Skeletal muscle tissue (tissue), 4 donors: ENCODE measurements around the gene PARK7. TPM values are rescaled to one million over a fixed set of nuclear protein-coding genes. Genes with fewer than 3 reads are reported as not detected.

ENCODE experiments used
- H3K27ac ChIP-seq: one replicate; pipeline ENCODE4 v1.7.0; 2013; ENCODE audit warnings: mild to moderate bottlenecking, low read depth, low read length, inconsistent platforms
- H3K27me3 ChIP-seq, 3 donors: one replicate each; pipeline ENCODE4 v1.7.0; 2013; ENCODE audit warnings: low read length in 3 of 3; ENCODE audit not compliant: control insufficient read depth in 3 of 3, insufficient read depth in 3 of 3
- H3K36me3 ChIP-seq, 3 donors: one replicate each; pipeline ENCODE4 v1.7.0; 2013; ENCODE audit warnings: low read length in 3 of 3; ENCODE audit not compliant: control insufficient read depth in 3 of 3, insufficient read depth in 3 of 3
- H3K4me1 ChIP-seq, 3 donors: one replicate each; pipeline ENCODE4 v1.7.0; 2013; ENCODE audit warnings: low read length in 3 of 3, mild to moderate bottlenecking in 3 of 3; ENCODE audit not compliant: control insufficient read depth in 3 of 3, insufficient read depth in 3 of 3
- H3K4me3 ChIP-seq, 3 donors: one replicate each; pipeline ENCODE4 v1.7.0; 2013; ENCODE audit warnings: low read length in 3 of 3
- H3K9ac ChIP-seq, 3 donors: one replicate each; pipeline ENCODE4 v1.7.0; 2013; ENCODE audit warnings: low read length in 3 of 3, mild to moderate bottlenecking in 3 of 3, moderate library complexity in 2 of 3, low read depth in 1 of 3
- H3K9me3 ChIP-seq, 3 donors: one replicate each; pipeline ENCODE4 v1.7.0; 2013; ENCODE audit warnings: low read length in 3 of 3; ENCODE audit not compliant: control insufficient read depth in 3 of 3
- total RNA-seq: library from RNA; depleted of rRNA; stranded (reverse); fragments of >200 nt; gene quantifications from one replicate; pipeline ENCODE4 v1.2.3, GENCODE V29; 2014
- donor health status: Osteomylitis.

Gene PARK7
- total RNA-seq, 1 donor from 2014 or later, result 261 TPM

GRCh38 chr1:7973086-7973485 is 11.6 kb downstream of the PARK7 start:
- no peak overlapping the region for H3K9ac ChIP-seq
- H3K4me3 ChIP-seq, result no peak overlapping the region
- H3K27ac ChIP-seq, result no peak overlapping the region
- peaks cover 0 to 7% (median 6%) of the 10 kb centered on the region in 3 donors for H3K4me1 ChIP-seq
- H3K27me3 ChIP-seq, result no peaks in the 10 kb centered on the region
- H3K9me3 ChIP-seq, result no peaks in the 10 kb centered on the region
- H3K36me3 ChIP-seq, result peaks cover 29 to 37% (median 33%) of the 10 kb centered on the region in 3 donors

GRCh38 chr1:7975212-7975865 is 13.8 kb downstream of the PARK7 start:
- Histone ChIP-seq H3K9me3 (no peaks in the 10 kb centered on the region), H3K27ac (no peak overlapping the region), H3K27me3 (no peaks in the 10 kb centered on the region), H3K4me1 (peaks cover 0 to 7% (median 6%) of the 10 kb centered on the region in 3 donors), H3K36me3 (peaks cover 35 to 37% (median 37%) of the 10 kb centered on the region in 3 donors), H3K4me3 (no peak overlapping the region), H3K9ac (no peak overlapping the region)

- Histone ChIP-seq H3K36me3 (peaks cover 41 to 55% (median 54%) of the 10 kb centered on the region in 3 donors), H3K4me1 (peaks cover 6 to 17% (median 16%) of the 10 kb centered on the region in 3 donors), H3K9me3 (no peaks in the 10 kb centered on the region), H3K27ac (no peak overlapping the region), H3K27me3 (no peaks in the 10 kb centered on the region), H3K9ac (no peak overlapping the region), H3K4me3 (no peak overlapping the region)
These were observed 19.5 kb downstream of the PARK7 start for GRCh38 chr1:7980984-7981383.

GRCh38 chr1:7983086-7983778 is 21.7 kb downstream of the PARK7 start:
- Histone ChIP-seq H3K27ac (no peak overlapping the region), H3K4me1 (peaks cover 12 to 22% (median 22%) of the 10 kb centered on the region in 3 donors), H3K27me3 (no peaks in the 10 kb centered on the region), H3K36me3 (peaks cover 38 to 60% (median 53%) of the 10 kb centered on the region in 3 donors), H3K9ac (peak overlapping the region in 1 of 3 donors; percentile 64), H3K9me3 (no peaks in the 10 kb centered on the region), H3K4me3 (no peak overlapping the region)

- Histone ChIP-seq H3K36me3 (peaks cover 29 to 48% (median 43%) of the 10 kb centered on the region in 3 donors), H3K27me3 (no peaks in the 10 kb centered on the region), H3K9me3 (no peaks in the 10 kb centered on the region)
These were observed 23.3 kb downstream of the PARK7 start for GRCh38 chr1:7984811-7985210.

GRCh38 chr1:7985851-7986612 is 24.5 kb downstream of the PARK7 start:
- Histone ChIP-seq H3K27ac (no peak overlapping the region), H3K9me3 (no peaks in the 10 kb centered on the region), H3K27me3 (no peaks in the 10 kb centered on the region), H3K4me3 (no peak overlapping the region), H3K4me1 (peaks cover 12 to 24% (median 22%) of the 10 kb centered on the region in 3 donors), H3K9ac (peak overlapping the region in 1 of 3 donors; percentile 50), H3K36me3 (peaks cover 27 to 41% (median 35%) of the 10 kb centered on the region in 3 donors)

More at GRCh38 chr1:7984811-7985210, 23.3 kb downstream of the PARK7 start:
- Histone ChIP-seq H3K9ac (no peak overlapping the region), H3K4me3 (no peak overlapping the region), H3K27ac (no peak overlapping the region), H3K4me1 (peaks cover 12 to 23% (median 22%) of the 10 kb centered on the region in 3 donors)

- Histone ChIP-seq H3K27me3 (no peaks in the 10 kb centered on the region), H3K4me1 (peaks cover 10 to 22% (median 18%) of the 10 kb centered on the region in 3 donors), H3K9me3 (no peaks in the 10 kb centered on the region), H3K27ac (no peak overlapping the region), H3K36me3 (peaks cover 24 to 36% (median 31%) of the 10 kb centered on the region in 3 donors), H3K9ac (no peak overlapping the region), H3K4me3 (no peak overlapping the region)
These were observed 26.0 kb downstream of the PARK7 start for GRCh38 chr1:7987528-7987927.

GRCh38 chr1:7988576-7988975 is 27.1 kb downstream of the PARK7 start:
- no peaks in the 10 kb centered on the region for H3K9me3 ChIP-seq
- H3K4me3 ChIP-seq, result no peak overlapping the region
- no peak overlapping the region for H3K9ac ChIP-seq
- peaks cover 8 to 13% (median 8%) of the 10 kb centered on the region in 3 donors for H3K4me1 ChIP-seq
- H3K27me3 ChIP-seq, result no peaks in the 10 kb centered on the region
- peaks cover 18 to 31% (median 23%) of the 10 kb centered on the region in 3 donors for H3K36me3 ChIP-seq
- no peak overlapping the region for H3K27ac ChIP-seq

- Histone ChIP-seq H3K9me3 (no peaks in the 10 kb centered on the region), H3K27ac (no peak overlapping the region)
These were observed 28.4 kb downstream of the PARK7 start for GRCh38 chr1:7989762-7990428.

More at GRCh38 chr1:7989762-7990428, 28.4 kb downstream of the PARK7 start:
- Histone ChIP-seq H3K27me3 (no peaks in the 10 kb centered on the region), H3K4me1 (peaks cover 8 to 12% (median 8%) of the 10 kb centered on the region in 3 donors), H3K36me3 (peaks cover 14 to 20% (median 16%) of the 10 kb centered on the region in 3 donors), H3K4me3 (no peak overlapping the region), H3K9ac (no peak overlapping the region)
